ENCODE results near the gene RIPK4.
"Not testable (repeated sequence)": the region's sequence is repeated elsewhere in the genome, so short reads cannot be mapped to it uniquely, and the experiment has no call there.

Gene RIPK4

GRCh38 chr21:41726630-41726969 is 40.3 kb downstream of the RIPK4 start:
- Histone ChIP-seq H2BK12ac (ENCODE audit: low read length) (no peak overlapping the region), H4K8ac (ENCODE audit: low read depth, low read length) (no peak overlapping the region), H3K79me1 (ENCODE audit: low read depth, low read length) (no peaks in the 10 kb centered on the region), H3K27me3 (ENCODE audit: control insufficient read depth in 3 of 3, insufficient read depth in 3 of 3, low read depth in 1 of 3, low read length in 3 of 3) (peaks cover 3 to 25% (median 16%) of the 10 kb centered on the region in 3 experiments), H3K4ac (ENCODE audit: low read length) (no peak overlapping the region), H3K4me1 (ENCODE audit: control insufficient read depth in 2 of 2, insufficient read depth in 1 of 2, low read depth in 1 of 2, low read length in 2 of 2) (peaks cover 0 to 11% of the 10 kb centered on the region in 2 donors), H4K91ac (ENCODE audit: low read depth, low read length, poor library complexity) (no peak overlapping the region), H3K14ac (ENCODE audit: low read length) (no peak overlapping the region), H2AFZ (ENCODE audit: low read length) (no peak overlapping the region), H2BK15ac (ENCODE audit: low read length) (no peak overlapping the region), H2BK120ac (ENCODE audit: low read depth, low read length) (no peak overlapping the region), H3K36me3 (replicated peaks in 1 of 2; ENCODE audit: control insufficient read depth in 2 of 2, insufficient read depth in 2 of 2, low read length in 2 of 2) (no peaks in the 10 kb centered on the region), H3K4me2 (ENCODE audit: insufficient read depth, low read length, poor library complexity, severe bottlenecking) (no peak overlapping the region), H3K27ac (replicated peaks; ENCODE audit: low read length) (no peak overlapping the region), H3K18ac (ENCODE audit: low read length) (peak overlapping the region; percentile 51), H3K9me3 (replicated peaks in 1 of 2; ENCODE audit: control insufficient read depth in 2 of 2, insufficient read depth in 1 of 2, low read depth in 1 of 2, low read length in 2 of 2) (no peaks in the 10 kb centered on the region), H2BK5ac (ENCODE audit: low read length) (no peak overlapping the region), H3K9ac (ENCODE audit: low read depth, low read length, poor library complexity) (no peak overlapping the region), H3K4me3 (ENCODE audit: low read length in 2 of 2) (no peak overlapping the region), H2AK5ac (ENCODE audit: low read depth, low read length) (no peak overlapping the region), H3K23ac (ENCODE audit: low read depth, low read length, poor library complexity) (peak overlapping the region; percentile 2)
- WGBS, 2 donors (ENCODE audit: extremely low coverage in 2 of 2, insufficient read length in 2 of 2, insufficient replicate concordance in 1 of 2), result no CpG with 5 or more reads among the region's 9 CpGs
- DNase-seq (ENCODE audit: low spot score), result no peak

- peak overlapping the region; percentile 96 for H3K18ac ChIP-seq (ENCODE audit: low read length)
- no peak overlapping the region for H2AK5ac ChIP-seq (ENCODE audit: low read depth, low read length)
- H3K23ac ChIP-seq (ENCODE audit: low read depth, low read length, poor library complexity), result no peak overlapping the region
- no peak overlapping the region for H4K91ac ChIP-seq (ENCODE audit: low read depth, low read length, poor library complexity)
- H2AFZ ChIP-seq (ENCODE audit: low read length), result peak overlapping the region; percentile 45
- no peak overlapping the region for H3K27ac ChIP-seq (replicated peaks; ENCODE audit: low read length)
- peaks cover 0 to 11% of the 10 kb centered on the region in 2 donors for H3K4me1 ChIP-seq (ENCODE audit: control insufficient read depth in 2 of 2, insufficient read depth in 1 of 2, low read depth in 1 of 2, low read length in 2 of 2)
- H3K79me1 ChIP-seq (ENCODE audit: low read depth, low read length), result no peaks in the 10 kb centered on the region
- peak; percentile 14 for DNase-seq (ENCODE audit: low spot score)
- no CpG with 5 or more reads among the region's 19 CpGs for WGBS, 2 donors (ENCODE audit: extremely low coverage in 2 of 2, insufficient read length in 2 of 2, insufficient replicate concordance in 1 of 2)
- H2BK15ac ChIP-seq (ENCODE audit: low read length), result peak overlapping the region; percentile 90
- H2BK12ac ChIP-seq (ENCODE audit: low read length), result no peak overlapping the region
- no peak overlapping the region for H3K4me3 ChIP-seq (ENCODE audit: low read length in 2 of 2)
- peaks cover 3 to 25% (median 16%) of the 10 kb centered on the region in 3 experiments for H3K27me3 ChIP-seq (ENCODE audit: control insufficient read depth in 3 of 3, insufficient read depth in 3 of 3, low read depth in 1 of 3, low read length in 3 of 3)
- peak overlapping the region; percentile 23 for H3K4me2 ChIP-seq (ENCODE audit: insufficient read depth, low read length, poor library complexity, severe bottlenecking)
- H3K9ac ChIP-seq (ENCODE audit: low read depth, low read length, poor library complexity), result no peak overlapping the region
- H3K14ac ChIP-seq (ENCODE audit: low read length), result no peak overlapping the region
- H2BK120ac ChIP-seq (ENCODE audit: low read depth, low read length), result no peak overlapping the region
- H3K9me3 ChIP-seq (replicated peaks in 1 of 2; ENCODE audit: control insufficient read depth in 2 of 2, insufficient read depth in 1 of 2, low read depth in 1 of 2, low read length in 2 of 2), result no peaks in the 10 kb centered on the region
- H3K4ac ChIP-seq (ENCODE audit: low read length), result no peak overlapping the region
- H3K36me3 ChIP-seq (replicated peaks in 1 of 2; ENCODE audit: control insufficient read depth in 2 of 2, insufficient read depth in 2 of 2, low read length in 2 of 2), result no peaks in the 10 kb centered on the region
- no peak overlapping the region for H2BK5ac ChIP-seq (ENCODE audit: low read length)
- H4K8ac ChIP-seq (ENCODE audit: low read depth, low read length), result no peak overlapping the region
These were observed 40.7 kb downstream of the RIPK4 start for GRCh38 chr21:41726058-41726558.

GRCh38 chr21:41725421-41726031 is 41.3 kb downstream of the RIPK4 start:
- Histone ChIP-seq H3K9me3 (replicated peaks in 1 of 2; ENCODE audit: control insufficient read depth in 2 of 2, insufficient read depth in 1 of 2, low read depth in 1 of 2, low read length in 2 of 2) (no peaks in the 10 kb centered on the region), H3K18ac (ENCODE audit: low read length) (peak overlapping the region; percentile 96), H3K23ac (ENCODE audit: low read depth, low read length, poor library complexity) (peak overlapping the region; percentile 74), H4K91ac (ENCODE audit: low read depth, low read length, poor library complexity) (peak overlapping the region; percentile 75), H3K9ac (ENCODE audit: low read depth, low read length, poor library complexity) (peak overlapping the region; percentile 52), H2BK15ac (ENCODE audit: low read length) (peak overlapping the region; percentile 90), H2BK5ac (ENCODE audit: low read length) (no peak overlapping the region), H2BK12ac (ENCODE audit: low read length) (peak overlapping the region; percentile 60), H3K36me3 (replicated peaks in 1 of 2; ENCODE audit: control insufficient read depth in 2 of 2, insufficient read depth in 2 of 2, low read length in 2 of 2) (no peaks in the 10 kb centered on the region), H3K27me3 (ENCODE audit: control insufficient read depth in 3 of 3, insufficient read depth in 3 of 3, low read depth in 1 of 3, low read length in 3 of 3) (peaks cover 3 to 25% (median 16%) of the 10 kb centered on the region in 3 experiments), H2AK5ac (ENCODE audit: low read depth, low read length) (no peak overlapping the region), H3K4me3 (ENCODE audit: low read length in 2 of 2) (peak overlapping the region in 1 of 2 donors; percentile 61), H3K4ac (ENCODE audit: low read length) (peak overlapping the region; percentile 91), H2BK120ac (ENCODE audit: low read depth, low read length) (no peak overlapping the region), H3K27ac (replicated peaks; ENCODE audit: low read length) (no peak overlapping the region), H3K4me2 (ENCODE audit: insufficient read depth, low read length, poor library complexity, severe bottlenecking) (peak overlapping the region; percentile 71), H3K14ac (ENCODE audit: low read length) (peak overlapping the region; percentile 51), H3K4me1 (ENCODE audit: control insufficient read depth in 2 of 2, insufficient read depth in 1 of 2, low read depth in 1 of 2, low read length in 2 of 2) (peaks cover 0 to 11% of the 10 kb centered on the region in 2 donors), H3K79me1 (ENCODE audit: low read depth, low read length) (no peaks in the 10 kb centered on the region), H4K8ac (ENCODE audit: low read depth, low read length) (peak overlapping the region; percentile 23), H2AFZ (ENCODE audit: low read length) (peak overlapping the region; percentile 45)
- no CpG with 5 or more reads among the region's 33 CpGs for WGBS, 2 donors (ENCODE audit: extremely low coverage in 2 of 2, insufficient read length in 2 of 2, insufficient replicate concordance in 1 of 2)
- no peak for DNase-seq (ENCODE audit: low spot score)

- no CpG with 5 or more reads among the region's 9 CpGs for WGBS, 2 donors (ENCODE audit: extremely low coverage in 2 of 2, insufficient read length in 2 of 2, insufficient replicate concordance in 1 of 2)
- not testable (repeated sequence) for H3K36me3 ChIP-seq (replicated peaks in 1 of 2; ENCODE audit: control insufficient read depth in 2 of 2, insufficient read depth in 2 of 2, low read length in 2 of 2); H3K4me2 ChIP-seq (ENCODE audit: insufficient read depth, low read length, poor library complexity, severe bottlenecking); H2AFZ ChIP-seq (ENCODE audit: low read length); H2BK120ac ChIP-seq (ENCODE audit: low read depth, low read length); H2AK5ac ChIP-seq (ENCODE audit: low read depth, low read length); H3K79me1 ChIP-seq (ENCODE audit: low read depth, low read length); H2BK12ac ChIP-seq (ENCODE audit: low read length); H3K18ac ChIP-seq (ENCODE audit: low read length); DNase-seq (ENCODE audit: low spot score); H3K14ac ChIP-seq (ENCODE audit: low read length); H3K4ac ChIP-seq (ENCODE audit: low read length); H2BK5ac ChIP-seq (ENCODE audit: low read length); H3K4me3 ChIP-seq (ENCODE audit: low read length in 2 of 2); H2BK15ac ChIP-seq (ENCODE audit: low read length); H3K9ac ChIP-seq (ENCODE audit: low read depth, low read length, poor library complexity); H4K91ac ChIP-seq (ENCODE audit: low read depth, low read length, poor library complexity); H4K8ac ChIP-seq (ENCODE audit: low read depth, low read length); H3K9me3 ChIP-seq (replicated peaks in 1 of 2; ENCODE audit: control insufficient read depth in 2 of 2, insufficient read depth in 1 of 2, low read depth in 1 of 2, low read length in 2 of 2); H3K27ac ChIP-seq (replicated peaks; ENCODE audit: low read length); H3K23ac ChIP-seq (ENCODE audit: low read depth, low read length, poor library complexity)
- Histone ChIP-seq H3K4me1 (ENCODE audit: control insufficient read depth in 2 of 2, insufficient read depth in 1 of 2, low read depth in 1 of 2, low read length in 2 of 2) (peaks cover 0 to 11% of the 10 kb centered on the region in 2 donors), H3K27me3 (ENCODE audit: control insufficient read depth in 3 of 3, insufficient read depth in 3 of 3, low read depth in 1 of 3, low read length in 3 of 3) (peaks cover 3 to 25% (median 13%) of the 10 kb centered on the region in 3 experiments)
These were observed 43.0 kb downstream of the RIPK4 start for GRCh38 chr21:41723835-41724234.
